SK-N-SH (cell line): ENCODE measurements around the gene DQX1. TPM values are rescaled to one million over a fixed set of nuclear protein-coding genes. Genes with fewer than 3 reads are reported as not detected.

ENCODE experiments used
- CTCF ChIA-PET: fragments of 300-600, 350-600 bp; formaldehyde crosslinking; extraction: SDS; loops from one replicate; lab custom pipeline; 2021; lab: Yijun Ruan, JAX
- POLR2A ChIA-PET: fragments of 350-600 bp; sonication (Branson Sonifier 250); formaldehyde crosslinking; extraction: SDS; loops from one replicate; lab custom pipeline; 2020; ENCODE audit warnings: antibody characterized with exemption, inconsistent platforms; lab: Yijun Ruan, JAX
- DNase-seq: peaks from one replicate; pipeline ENCODE4 v3.0.0; 2012
- H2AFZ ChIP-seq: fragments of 200-600 bp; sonication (generic); 2 replicates; pipeline ENCODE4 v1.8.1; 2016; ENCODE audit warnings: antibody characterized with exemption, mild to moderate bottlenecking, low read depth
- H3F3A ChIP-seq: fragments of 200-600 bp; sonication (generic); replicated peaks from 2 replicates; pipeline ENCODE3; 2016; ENCODE audit warnings: antibody characterized with exemption, mild to moderate bottlenecking; ENCODE audit not compliant: insufficient read depth
- H3K27ac ChIP-seq, 2 experiments: fragments of 200-500 bp in 1 of 2; fragments of 200-600 bp in 1 of 2; sonication (Bioruptor generic) in 1 of 2; sonication (generic), shearing (Covaris generic) in 1 of 2; 2 replicates each; pipeline versions ENCODE4 v1.5.1 to v1.6.1; 2014 to 2016; ENCODE audit warnings: low read depth in 2 of 2, inconsistent platforms in 1 of 2, low read length in 1 of 2, mild to moderate bottlenecking in 1 of 2, mixed read lengths in 1 of 2
- H3K27me3 ChIP-seq: fragments of 200-600 bp; sonication (generic), shearing (Covaris generic); 2 replicates; pipeline ENCODE4 v1.6.1; 2016; ENCODE audit warnings: mixed run types; ENCODE audit not compliant: insufficient read depth
- H3K36me3 ChIP-seq, 2 experiments: fragments of 200-500 bp in 1 of 2; fragments of 200-600 bp in 1 of 2; sonication (Bioruptor generic) in 1 of 2; sonication (generic) in 1 of 2; replicated peaks in 1 of 2; 2 replicates each; pipeline versions ENCODE3 to v1.5.1; 2014 to 2016; ENCODE audit warnings: low read length in 1 of 2, mild to moderate bottlenecking in 1 of 2; ENCODE audit not compliant: insufficient read depth in 2 of 2, control insufficient read depth in 1 of 2
- H3K4me1 ChIP-seq, 2 experiments: fragments of 200-500 bp in 1 of 2; fragments of 200-600 bp in 1 of 2; sonication (Bioruptor generic) in 1 of 2; sonication (generic), shearing (Covaris generic) in 1 of 2; 2 replicates each; pipeline versions ENCODE4 v1.5.1 to v1.6.1; 2014 to 2016; ENCODE audit warnings: low read depth in 1 of 2, low read length in 1 of 2, mixed run types in 1 of 2; ENCODE audit not compliant: insufficient read depth in 2 of 2, control insufficient read depth in 1 of 2
- H3K4me2 ChIP-seq: fragments of 200-600 bp; sonication (generic), shearing (Covaris generic); 2 replicates; pipeline ENCODE4 v1.6.1; 2017; ENCODE audit warnings: mixed run types
- H3K4me3 ChIP-seq, 2 experiments: fragments of 200-500 bp in 1 of 2; fragments of 200-600 bp in 1 of 2; sonication (Bioruptor generic) in 1 of 2; sonication (generic), shearing (Covaris generic) in 1 of 2; 2 replicates each; pipeline versions ENCODE4 v1.5.1 to v1.8.1; 2014 to 2016; ENCODE audit warnings: low read depth in 2 of 2, inconsistent platforms in 1 of 2, low read length in 1 of 2, mild to moderate bottlenecking in 1 of 2, mixed read lengths in 1 of 2, moderate library complexity in 1 of 2
- H3K79me2 ChIP-seq: fragments of 200-600 bp; sonication (generic); 2 replicates; pipeline ENCODE4 v1.8.1; 2017; ENCODE audit warnings: mild to moderate bottlenecking; ENCODE audit not compliant: insufficient read depth
- H3K9ac ChIP-seq: fragments of 200-600 bp; sonication (generic); 2 replicates; pipeline ENCODE4 v1.6.1; 2017; ENCODE audit warnings: mixed run types
- H3K9me2 ChIP-seq: fragments of 200-600 bp; sonication (generic); 2 replicates; pipeline ENCODE4 v1.6.1; 2017; ENCODE audit warnings: mixed run types
- H3K9me3 ChIP-seq: fragments of 200-600 bp; sonication (generic); 2 replicates; pipeline ENCODE4 v1.6.1; 2017; ENCODE audit warnings: mixed run types, mild to moderate bottlenecking, moderate library complexity
- H4K20me1 ChIP-seq: fragments of 200-600 bp; sonication (generic); 2 replicates; pipeline ENCODE4 v1.6.1; 2017; ENCODE audit warnings: mild to moderate bottlenecking, mixed run types; ENCODE audit not compliant: insufficient read depth
- CTCF ChIP-seq: fragments of 200-600 bp; sonication (generic); IDR thresholded peaks from 2 replicates; pipeline ENCODE4 v1.6.1; 2017; ENCODE audit warnings: antibody characterized with exemption, mild to moderate bottlenecking, moderate library complexity
- EP300 ChIP-seq, 2 experiments: IDR thresholded peaks; 2 replicates each; pipeline versions ENCODE4 v1.4.0 to v1.6.1; 2012; ENCODE audit warnings: borderline replicate concordance in 1 of 2, low read depth in 1 of 2, low read length in 1 of 2
- EZH2phosphoT487 ChIP-seq: fragments of 200-600 bp; sonication (generic); IDR thresholded peaks from 2 replicates; pipeline ENCODE4 v1.6.1; 2017; ENCODE audit warnings: low read depth, mixed run types, mild to moderate bottlenecking, antibody characterized with exemption, moderate library complexity, borderline replicate concordance
- FOSL2 ChIP-seq: IDR thresholded peaks from 2 replicates; pipeline ENCODE4 v1.4.0; 2012; ENCODE audit warnings: low read depth, mild to moderate bottlenecking, moderate library complexity, borderline replicate concordance
- GABPA ChIP-seq: IDR thresholded peaks from 2 replicates; pipeline ENCODE4 v1.4.0; 2012; ENCODE audit warnings: low read depth, mild to moderate bottlenecking
- GATA2 ChIP-seq: sonication (generic); formaldehyde crosslinking; IDR thresholded peaks from 2 replicates; pipeline ENCODE4 v1.5.0; 2020; ENCODE audit warnings: mild to moderate bottlenecking, missing genetic modification reagents
- JUND ChIP-seq: IDR thresholded peaks from 2 replicates; pipeline ENCODE4 v1.4.0; 2012
- MXI1 ChIP-seq: IDR thresholded peaks from 2 replicates; pipeline ENCODE4 v1.6.1; 2012; ENCODE audit warnings: mild to moderate bottlenecking, low read depth, low read length, improper control_type of control experiment
- NFIC ChIP-seq: IDR thresholded peaks from 2 replicates; pipeline ENCODE4 v1.4.0; 2012; ENCODE audit warnings: borderline replicate concordance
- POLR2AphosphoS5 ChIP-seq: IDR thresholded peaks from 2 replicates; pipeline ENCODE4 v1.6.1; 2012; ENCODE audit warnings: low read depth, low read length
- RCOR1 ChIP-seq: fragments of 150-350 bp; IDR thresholded peaks from 2 replicates; pipeline ENCODE4 v1.6.1; 2017; ENCODE audit warnings: antibody characterized with exemption, low read length
- TCF12 ChIP-seq: IDR thresholded peaks from 2 replicates; pipeline ENCODE4 v1.4.0; 2012
- TEAD4 ChIP-seq: IDR thresholded peaks from 2 replicates; pipeline ENCODE4 v1.4.0; 2012; ENCODE audit warnings: mild to moderate bottlenecking, borderline replicate concordance; ENCODE audit not compliant: insufficient read depth
- WGBS: methylation state at CpG from one replicate; pipeline ENCODE4 v1.1.6; 2017; ENCODE audit warnings: low lambda C conversion rate; 5-methylcytosine and 5-hydroxymethylcytosine counted together
- polyA plus RNA-seq, 3 experiments: library from polyadenylated mRNA; depleted of rRNA; stranded (reverse); fragments of >200 nt; gene quantifications; 2 replicates each; pipeline ENCODE4 v1.2.3, GENCODE V29; 2012
- TF ChIP-seq, protein P1 (sequence below): IDR thresholded peaks from 2 replicates; pipeline ENCODE4 v1.4.0; 2012; ENCODE audit warnings: low read depth, borderline replicate concordance
- TF ChIP-seq, protein P2 (sequence below): IDR thresholded peaks from 2 replicates; pipeline ENCODE4; 2012

Gene DQX1
- polyA plus RNA-seq, 1 of the 3 experiments (the other 2 are of a cell fraction) = 1.6 TPM

DNA sequence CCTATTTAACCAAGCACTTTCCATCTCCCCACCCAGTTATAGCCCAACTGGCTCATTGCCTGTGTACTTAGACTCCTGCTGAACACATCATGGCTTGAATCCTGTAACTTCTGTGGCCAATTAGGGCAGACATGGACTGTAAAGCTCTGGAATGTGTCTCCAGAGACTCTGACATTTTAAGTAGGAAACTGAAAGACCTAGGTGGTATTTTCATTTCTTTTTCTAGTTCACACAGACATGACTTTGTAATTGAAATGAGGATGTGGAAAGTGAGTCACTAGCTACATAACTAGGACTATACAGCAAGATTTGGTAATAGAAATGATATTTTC is 40.7 kb upstream of the DQX1 start:
- no peaks in the 10 kb centered on the region for H3K36me3 ChIP-seq
- ChIA-PET CTCF (interaction anchor here (1.0 to 3.6 kb wide), 6 partner anchors 9 to 388 kb away, joined by 3 to 24 read pairs (median 5); partner anchors contain the start of gene MOB1A), POLR2A (no interaction called here)
- no peak for TF ChIP-seq GABPA
- TF ChIP-seq EZH2phosphoT487 = no peak
- no peak for TF ChIP-seq GATA2
- TF ChIP-seq TCF12 = peak; percentile 95
- TF ChIP-seq POLR2AphosphoS5 = peak; percentile 59; the same call in 1 of the 2 replicates
- peak; percentile 40 to 76; a peak in 3 of 4 replicates for TF ChIP-seq EP300 (IDR thresholded peaks at IDR 0.05; ENCODE audit: borderline replicate concordance in 1 of 2, low read depth in 1 of 2, low read length in 1 of 2)
- no peak for TF ChIP-seq MXI1
- peak; percentile 60 for TF ChIP-seq JUND
- peak; percentile 48; the same call in 1 of the 2 replicates for TF ChIP-seq NFIC
- TF ChIP-seq FOSL2 = peak; percentile 51; the same call in 1 of the 2 replicates
- TF ChIP-seq RCOR1 = no peak
- TF ChIP-seq, protein P1, sequence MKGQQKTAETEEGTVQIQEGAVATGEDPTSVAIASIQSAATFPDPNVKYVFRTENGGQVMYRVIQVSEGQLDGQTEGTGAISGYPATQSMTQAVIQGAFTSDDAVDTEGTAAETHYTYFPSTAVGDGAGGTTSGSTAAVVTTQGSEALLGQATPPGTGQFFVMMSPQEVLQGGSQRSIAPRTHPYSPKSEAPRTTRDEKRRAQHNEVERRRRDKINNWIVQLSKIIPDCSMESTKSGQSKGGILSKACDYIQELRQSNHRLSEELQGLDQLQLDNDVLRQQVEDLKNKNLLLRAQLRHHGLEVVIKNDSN = no peak
- TF ChIP-seq, protein P2, sequence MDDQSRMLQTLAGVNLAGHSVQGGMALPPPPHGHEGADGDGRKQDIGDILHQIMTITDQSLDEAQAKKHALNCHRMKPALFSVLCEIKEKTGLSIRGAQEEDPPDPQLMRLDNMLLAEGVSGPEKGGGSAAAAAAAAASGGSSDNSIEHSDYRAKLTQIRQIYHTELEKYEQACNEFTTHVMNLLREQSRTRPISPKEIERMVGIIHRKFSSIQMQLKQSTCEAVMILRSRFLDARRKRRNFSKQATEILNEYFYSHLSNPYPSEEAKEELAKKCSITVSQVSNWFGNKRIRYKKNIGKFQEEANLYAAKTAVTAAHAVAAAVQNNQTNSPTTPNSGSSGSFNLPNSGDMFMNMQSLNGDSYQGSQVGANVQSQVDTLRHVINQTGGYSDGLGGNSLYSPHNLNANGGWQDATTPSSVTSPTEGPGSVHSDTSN = peak; percentile 83
- peak; percentile 24; the same call in 1 of the 2 replicates for TF ChIP-seq TEAD4
- TF ChIP-seq, all 33 proteins: peak for 8
- Histone ChIP-seq H4K20me1 (no peaks in the 10 kb centered on the region), H3K4me2 (peak overlapping the region; percentile 11; the same call in 1 of the 2 replicates), H3K27ac (peak overlapping the region; percentile 86 to 93; a peak in 3 of 4 replicates), H3F3A (peaks cover 39% of the 10 kb centered on the region), H3K27me3 (no peaks in the 10 kb centered on the region), H3K79me2 (no peaks in the 10 kb centered on the region), H3K9me3 (no peaks in the 10 kb centered on the region), H3K9ac (no peak overlapping the region; the same call in 1 of the 2 replicates), H3K4me1 (peaks cover 3 to 27% of the 10 kb centered on the region in 2 experiments; a peak in 2 of 4 replicates), H2AFZ (no peak overlapping the region), H3K4me3 (no peak overlapping the region), H3K9me2 (no peaks in the 10 kb centered on the region)
- DNase-seq = no peak

DNA sequence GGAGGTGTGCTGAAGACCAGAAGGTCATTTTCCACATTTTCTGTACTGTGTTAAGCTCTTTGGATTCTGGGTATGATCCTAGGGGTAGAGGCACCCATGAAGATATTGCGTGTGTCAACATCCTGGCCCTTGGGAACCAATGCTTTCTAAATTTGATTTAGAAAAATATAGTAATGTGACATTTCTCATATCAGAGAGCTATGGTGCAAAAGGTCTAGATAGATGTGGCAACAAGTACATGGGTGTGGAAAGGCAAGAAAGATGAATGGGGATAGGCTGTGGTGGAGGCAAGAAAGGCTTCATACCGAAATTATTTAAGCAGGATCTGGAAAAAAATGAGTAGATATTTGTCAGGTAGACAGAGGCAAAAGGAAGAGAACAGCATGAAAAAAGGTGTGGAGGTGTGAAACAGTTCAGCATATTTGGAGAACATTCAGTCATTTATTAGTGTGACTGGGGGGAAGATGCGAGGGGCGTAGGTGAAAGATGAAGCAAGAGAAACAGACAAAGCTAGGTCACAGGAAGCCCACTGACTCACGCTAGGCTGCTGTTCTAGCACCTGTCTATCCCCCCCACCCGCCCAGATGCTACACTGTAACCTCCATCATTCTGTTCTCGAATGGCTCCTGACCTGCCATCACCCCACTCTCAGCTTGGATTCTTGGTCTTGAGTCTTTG is 40.2 kb upstream of the DQX1 start:
- no peak overlapping the region for H2AFZ ChIP-seq
- H3F3A ChIP-seq = peaks cover 39% of the 10 kb centered on the region
- H3K9ac ChIP-seq = no peak overlapping the region
- H3K9me3 ChIP-seq = no peaks in the 10 kb centered on the region
- no peaks in the 10 kb centered on the region for H3K36me3 ChIP-seq
- H3K4me2 ChIP-seq = peak overlapping the region; percentile 11; the same call in 1 of the 2 replicates
- no peaks in the 10 kb centered on the region for H3K79me2 ChIP-seq
- H3K9me2 ChIP-seq = no peaks in the 10 kb centered on the region
- 68% methylated on average over 7 of the region's 7 CpGs for WGBS
- no peaks in the 10 kb centered on the region for H3K27me3 ChIP-seq
- no peak for DNase-seq
- peak overlapping the region; percentile 72 to 93; a peak in 3 of 4 replicates for H3K27ac ChIP-seq
- peaks cover 3 to 27% of the 10 kb centered on the region in 2 experiments; a peak in 2 of 4 replicates for H3K4me1 ChIP-seq
- no peak overlapping the region for H3K4me3 ChIP-seq
- no peak for TF ChIP-seq CTCF
- no peaks in the 10 kb centered on the region for H4K20me1 ChIP-seq
- ChIA-PET CTCF (interaction anchor here (1.0 to 3.6 kb wide), 6 partner anchors 9 to 388 kb away, joined by 3 to 24 read pairs (median 5); partner anchors contain the start of gene MOB1A), POLR2A (no interaction called here)
